Left ventricle myocardium inferior (tissue), 1 donor: ENCODE results near the gene BTD. TPM values are rescaled to one million over a fixed set of nuclear protein-coding genes. Genes with fewer than 3 reads are reported as not detected.

ENCODE experiments used
- DNase-seq: peaks from one replicate; pipeline ENCODE4 v3.0.0-alpha.2; 2020
- H3K27ac ChIP-seq: fragments of 200-600 bp; replicated peaks from 2 replicates; pipeline ENCODE4 v1.8.0; 2021
- H3K27me3 ChIP-seq: fragments of 200-600 bp; 2 replicates; pipeline ENCODE4 v1.8.0; 2021; ENCODE audit warnings: low read depth
- H3K36me3 ChIP-seq: fragments of 200-600 bp; 2 replicates; pipeline ENCODE4 v1.8.0; 2021
- H3K4me1 ChIP-seq: fragments of 200-600 bp; 2 replicates; pipeline ENCODE4 v1.8.0; 2021
- H3K4me3 ChIP-seq: fragments of 200-600 bp; 2 replicates; pipeline ENCODE4 v1.8.0; 2021; ENCODE audit warnings: mild to moderate bottlenecking, moderate library complexity
- H3K9me3 ChIP-seq: fragments of 200-600 bp; replicated peaks from 2 replicates; pipeline ENCODE4 v1.8.0; 2021
- CTCF ChIP-seq: fragments of 200-600 bp; IDR thresholded peaks from 2 replicates; pipeline ENCODE4 v1.8.0; 2021; ENCODE audit warnings: antibody characterized with exemption, mild to moderate bottlenecking, borderline replicate concordance
- intact Hi-C: fragments of 100-400 bp; cut with micrococcal nuclease; formaldehyde crosslinking; loops from one replicate; pipeline ENCODE4 v1.11.0; 2022
- total RNA-seq: library from RNA; stranded (reverse); fragmentation: NEBNext Ultra II Directional; extraction: Animal tissue kit (Norgen Biotek cat#: 25700); gene quantifications from one replicate; pipeline ENCODE4 v1.2.1, GENCODE V29; 2021
- donor health status: DM: no; HTN: yes; CAD: no; lungs with severe emphysema.

The BTD gene
- total RNA-seq, 1 donor from 2014 or later = 9.2 TPM

GRCh38 chr3:15634671-15635070 lies 33.1 kb downstream of the BTD start:
- Histone ChIP-seq H3K4me3 (no peak overlapping the region), H3K27ac (peak overlapping the region; percentile 73), H3K27me3 (no peaks in the 10 kb centered on the region), H3K36me3 (no peaks in the 10 kb centered on the region), H3K9me3 (no peaks in the 10 kb centered on the region), H3K4me1 (peaks cover 54% of the 10 kb centered on the region)
- no peak for DNase-seq
- intact Hi-C loops = loop anchor here (5.0 kb wide), 1 partner anchor 178 kb away; no protein-coding TSS in a partner anchor
- no peak for TF ChIP-seq CTCF

- peaks cover 54% of the 10 kb centered on the region for H3K4me1 ChIP-seq
- intact Hi-C loops = no loop called here
- no peaks in the 10 kb centered on the region for H3K36me3 ChIP-seq
- TF ChIP-seq CTCF = no peak
- DNase-seq = no peak
- H3K9me3 ChIP-seq = no peaks in the 10 kb centered on the region
- no peaks in the 10 kb centered on the region for H3K27me3 ChIP-seq
- H3K4me3 ChIP-seq = no peak overlapping the region
- peak overlapping the region; percentile 73 for H3K27ac ChIP-seq
Measured at GRCh38 chr3:15635121-15635661, 33.6 kb downstream of the BTD start.

GRCh38 chr3:15636028-15636709 lies 34.6 kb downstream of the BTD start:
- H3K36me3 ChIP-seq = no peaks in the 10 kb centered on the region
- H3K4me3 ChIP-seq = peak overlapping the region; percentile 7
- H3K27ac ChIP-seq = peak overlapping the region; percentile 73
- peaks cover 44% of the 10 kb centered on the region for H3K4me1 ChIP-seq
- intact Hi-C loops = no loop called here
- no peak for TF ChIP-seq CTCF
- H3K27me3 ChIP-seq = no peaks in the 10 kb centered on the region
- DNase-seq = no peak
- H3K9me3 ChIP-seq = no peaks in the 10 kb centered on the region

GRCh38 chr3:15637131-15637951 lies 35.8 kb downstream of the BTD start:
- no peak for DNase-seq
- Histone ChIP-seq H3K4me1 (peaks cover 38% of the 10 kb centered on the region), H3K4me3 (no peak overlapping the region), H3K9me3 (no peaks in the 10 kb centered on the region), H3K27ac (peak overlapping the region; percentile 73), H3K27me3 (no peaks in the 10 kb centered on the region), H3K36me3 (no peaks in the 10 kb centered on the region)
- no peak for TF ChIP-seq CTCF
- intact Hi-C loops = no loop called here

GRCh38 chr3:15638193-15638890 lies 36.8 kb downstream of the BTD start:
- TF ChIP-seq CTCF = no peak
- no peaks in the 10 kb centered on the region for H3K9me3 ChIP-seq
- H3K27me3 ChIP-seq = no peaks in the 10 kb centered on the region
- DNase-seq = no peak
- H3K36me3 ChIP-seq = no peaks in the 10 kb centered on the region
- no peak overlapping the region for H3K4me3 ChIP-seq
- intact Hi-C loops = no loop called here
- peaks cover 38% of the 10 kb centered on the region for H3K4me1 ChIP-seq
- no peak overlapping the region for H3K27ac ChIP-seq
